H1 (cell line): ENCODE measurements around the gene HDLBP. TPM values are rescaled to one million over a fixed set of nuclear protein-coding genes. Genes with fewer than 3 reads are reported as not detected.

Experiments
- CREB1 ChIP-seq: IDR thresholded peaks from 2 replicates; pipeline ENCODE4 v1.6.1; 2012; ENCODE audit warnings: inconsistent platforms
- CTBP2 ChIP-seq: IDR thresholded peaks from 2 replicates; pipeline ENCODE4 v1.7.0; 2011; ENCODE audit warnings: borderline replicate concordance, mild to moderate bottlenecking, moderate library complexity, mixed read lengths, low read length; ENCODE audit not compliant: insufficient read depth, insufficient read length
- EP300 ChIP-seq, 2 experiments: IDR thresholded peaks; 1 replicate in 1 of 2; 2 replicates in 1 of 2; pipeline ENCODE4 v1.6.1; 2011 to 2012; ENCODE audit warnings: low read depth in 2 of 2, low read length in 2 of 2, mild to moderate bottlenecking in 2 of 2, borderline replicate concordance in 1 of 2, inconsistent platforms in 1 of 2, moderate library complexity in 1 of 2
- SUZ12 ChIP-seq: fragments of 200-600 bp; sonication (generic); IDR thresholded peaks from 2 replicates; pipeline ENCODE4 v1.6.1; 2012; ENCODE audit warnings: mild to moderate bottlenecking, inconsistent platforms, low read length, moderate library complexity, mixed read lengths
- TEAD4 ChIP-seq: IDR thresholded peaks from 2 replicates; pipeline ENCODE4 v1.6.1; 2012; ENCODE audit warnings: low read depth, low read length, inconsistent platforms, mixed read lengths
- ZNF274 ChIP-seq: IDR thresholded peaks from 2 replicates; pipeline ENCODE4 v1.7.0; 2012; ENCODE audit warnings: low read length, borderline replicate concordance; ENCODE audit errors: extremely low read depth
- polyA plus RNA-seq, 7 experiments: library from polyadenylated mRNA; depleted of rRNA in 3 of 7; stranded (reverse) in 5 of 7; unstranded in 2 of 7; fragments of >200 nt in 5 of 7; fragments of 200-250 nt in 2 of 7; gene quantifications; 1 replicate in 5 of 7; 2 replicates in 1 of 7; 4 replicates in 1 of 7; pipeline versions ENCODE4 v1.2.1 to v1.2.3, GENCODE V29; 2011 to 2013; ENCODE audit warnings: missing spikeins in 2 of 7, mixed read lengths in 2 of 7
- total RNA-seq: library from RNA; stranded (reverse); fragmentation: NEBNext Ultra II Directional; extraction: Animal tissue kit (Norgen Biotek cat#: 25700); gene quantifications from 2 replicates; pipeline ENCODE4 v1.2.1, GENCODE V29; 2021
- TF ChIP-seq, protein P1 (sequence below): fragments of 300-600 bp; sonication (generic); IDR thresholded peaks from 2 replicates; pipeline ENCODE4 v1.7.1; 2012; ENCODE audit warnings: low read length, moderate library complexity, mild to moderate bottlenecking, inconsistent platforms; ENCODE audit not compliant: insufficient replicate concordance

The HDLBP gene
- total and polyA plus RNA-seq, 2 of the 8 experiments (the other 6 are each of a cell fraction or from before 2014, with no cell fraction given), result 185 to 360 TPM

- TF ChIP-seq, protein P1, sequence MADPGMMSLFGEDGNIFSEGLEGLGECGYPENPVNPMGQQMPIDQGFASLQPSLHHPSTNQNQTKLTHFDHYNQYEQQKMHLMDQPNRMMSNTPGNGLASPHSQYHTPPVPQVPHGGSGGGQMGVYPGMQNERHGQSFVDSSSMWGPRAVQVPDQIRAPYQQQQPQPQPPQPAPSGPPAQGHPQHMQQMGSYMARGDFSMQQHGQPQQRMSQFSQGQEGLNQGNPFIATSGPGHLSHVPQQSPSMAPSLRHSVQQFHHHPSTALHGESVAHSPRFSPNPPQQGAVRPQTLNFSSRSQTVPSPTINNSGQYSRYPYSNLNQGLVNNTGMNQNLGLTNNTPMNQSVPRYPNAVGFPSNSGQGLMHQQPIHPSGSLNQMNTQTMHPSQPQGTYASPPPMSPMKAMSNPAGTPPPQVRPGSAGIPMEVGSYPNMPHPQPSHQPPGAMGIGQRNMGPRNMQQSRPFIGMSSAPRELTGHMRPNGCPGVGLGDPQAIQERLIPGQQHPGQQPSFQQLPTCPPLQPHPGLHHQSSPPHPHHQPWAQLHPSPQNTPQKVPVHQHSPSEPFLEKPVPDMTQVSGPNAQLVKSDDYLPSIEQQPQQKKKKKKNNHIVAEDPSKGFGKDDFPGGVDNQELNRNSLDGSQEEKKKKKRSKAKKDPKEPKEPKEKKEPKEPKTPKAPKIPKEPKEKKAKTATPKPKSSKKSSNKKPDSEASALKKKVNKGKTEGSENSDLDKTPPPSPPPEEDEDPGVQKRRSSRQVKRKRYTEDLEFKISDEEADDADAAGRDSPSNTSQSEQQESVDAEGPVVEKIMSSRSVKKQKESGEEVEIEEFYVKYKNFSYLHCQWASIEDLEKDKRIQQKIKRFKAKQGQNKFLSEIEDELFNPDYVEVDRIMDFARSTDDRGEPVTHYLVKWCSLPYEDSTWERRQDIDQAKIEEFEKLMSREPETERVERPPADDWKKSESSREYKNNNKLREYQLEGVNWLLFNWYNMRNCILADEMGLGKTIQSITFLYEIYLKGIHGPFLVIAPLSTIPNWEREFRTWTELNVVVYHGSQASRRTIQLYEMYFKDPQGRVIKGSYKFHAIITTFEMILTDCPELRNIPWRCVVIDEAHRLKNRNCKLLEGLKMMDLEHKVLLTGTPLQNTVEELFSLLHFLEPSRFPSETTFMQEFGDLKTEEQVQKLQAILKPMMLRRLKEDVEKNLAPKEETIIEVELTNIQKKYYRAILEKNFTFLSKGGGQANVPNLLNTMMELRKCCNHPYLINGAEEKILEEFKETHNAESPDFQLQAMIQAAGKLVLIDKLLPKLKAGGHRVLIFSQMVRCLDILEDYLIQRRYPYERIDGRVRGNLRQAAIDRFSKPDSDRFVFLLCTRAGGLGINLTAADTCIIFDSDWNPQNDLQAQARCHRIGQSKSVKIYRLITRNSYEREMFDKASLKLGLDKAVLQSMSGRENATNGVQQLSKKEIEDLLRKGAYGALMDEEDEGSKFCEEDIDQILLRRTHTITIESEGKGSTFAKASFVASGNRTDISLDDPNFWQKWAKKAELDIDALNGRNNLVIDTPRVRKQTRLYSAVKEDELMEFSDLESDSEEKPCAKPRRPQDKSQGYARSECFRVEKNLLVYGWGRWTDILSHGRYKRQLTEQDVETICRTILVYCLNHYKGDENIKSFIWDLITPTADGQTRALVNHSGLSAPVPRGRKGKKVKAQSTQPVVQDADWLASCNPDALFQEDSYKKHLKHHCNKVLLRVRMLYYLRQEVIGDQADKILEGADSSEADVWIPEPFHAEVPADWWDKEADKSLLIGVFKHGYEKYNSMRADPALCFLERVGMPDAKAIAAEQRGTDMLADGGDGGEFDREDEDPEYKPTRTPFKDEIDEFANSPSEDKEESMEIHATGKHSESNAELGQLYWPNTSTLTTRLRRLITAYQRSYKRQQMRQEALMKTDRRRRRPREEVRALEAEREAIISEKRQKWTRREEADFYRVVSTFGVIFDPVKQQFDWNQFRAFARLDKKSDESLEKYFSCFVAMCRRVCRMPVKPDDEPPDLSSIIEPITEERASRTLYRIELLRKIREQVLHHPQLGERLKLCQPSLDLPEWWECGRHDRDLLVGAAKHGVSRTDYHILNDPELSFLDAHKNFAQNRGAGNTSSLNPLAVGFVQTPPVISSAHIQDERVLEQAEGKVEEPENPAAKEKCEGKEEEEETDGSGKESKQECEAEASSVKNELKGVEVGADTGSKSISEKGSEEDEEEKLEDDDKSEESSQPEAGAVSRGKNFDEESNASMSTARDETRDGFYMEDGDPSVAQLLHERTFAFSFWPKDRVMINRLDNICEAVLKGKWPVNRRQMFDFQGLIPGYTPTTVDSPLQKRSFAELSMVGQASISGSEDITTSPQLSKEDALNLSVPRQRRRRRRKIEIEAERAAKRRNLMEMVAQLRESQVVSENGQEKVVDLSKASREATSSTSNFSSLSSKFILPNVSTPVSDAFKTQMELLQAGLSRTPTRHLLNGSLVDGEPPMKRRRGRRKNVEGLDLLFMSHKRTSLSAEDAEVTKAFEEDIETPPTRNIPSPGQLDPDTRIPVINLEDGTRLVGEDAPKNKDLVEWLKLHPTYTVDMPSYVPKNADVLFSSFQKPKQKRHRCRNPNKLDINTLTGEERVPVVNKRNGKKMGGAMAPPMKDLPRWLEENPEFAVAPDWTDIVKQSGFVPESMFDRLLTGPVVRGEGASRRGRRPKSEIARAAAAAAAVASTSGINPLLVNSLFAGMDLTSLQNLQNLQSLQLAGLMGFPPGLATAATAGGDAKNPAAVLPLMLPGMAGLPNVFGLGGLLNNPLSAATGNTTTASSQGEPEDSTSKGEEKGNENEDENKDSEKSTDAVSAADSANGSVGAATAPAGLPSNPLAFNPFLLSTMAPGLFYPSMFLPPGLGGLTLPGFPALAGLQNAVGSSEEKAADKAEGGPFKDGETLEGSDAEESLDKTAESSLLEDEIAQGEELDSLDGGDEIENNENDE, result no peak
- TF ChIP-seq SUZ12, result no peak
- no peak for TF ChIP-seq EP300 (IDR thresholded peaks at IDR 0.05; ENCODE audit: borderline replicate concordance in 1 of 2, low read depth in 2 of 2, low read length in 2 of 2)
- TF ChIP-seq ZNF274, result no peak
- TF ChIP-seq TEAD4, result no peak
- no peak for TF ChIP-seq CREB1
- no peak for TF ChIP-seq CTBP2
Measured at GRCh38 chr2:241182531-241183133, 132.8 kb downstream of the HDLBP start (continued).
